Measurements from ENCODE around the gene DDX25.
"Not testable (repeated sequence)": the region's sequence is repeated elsewhere in the genome, so short reads cannot be mapped to it uniquely, and the experiment has no call there.

The DDX25 gene

DNA sequence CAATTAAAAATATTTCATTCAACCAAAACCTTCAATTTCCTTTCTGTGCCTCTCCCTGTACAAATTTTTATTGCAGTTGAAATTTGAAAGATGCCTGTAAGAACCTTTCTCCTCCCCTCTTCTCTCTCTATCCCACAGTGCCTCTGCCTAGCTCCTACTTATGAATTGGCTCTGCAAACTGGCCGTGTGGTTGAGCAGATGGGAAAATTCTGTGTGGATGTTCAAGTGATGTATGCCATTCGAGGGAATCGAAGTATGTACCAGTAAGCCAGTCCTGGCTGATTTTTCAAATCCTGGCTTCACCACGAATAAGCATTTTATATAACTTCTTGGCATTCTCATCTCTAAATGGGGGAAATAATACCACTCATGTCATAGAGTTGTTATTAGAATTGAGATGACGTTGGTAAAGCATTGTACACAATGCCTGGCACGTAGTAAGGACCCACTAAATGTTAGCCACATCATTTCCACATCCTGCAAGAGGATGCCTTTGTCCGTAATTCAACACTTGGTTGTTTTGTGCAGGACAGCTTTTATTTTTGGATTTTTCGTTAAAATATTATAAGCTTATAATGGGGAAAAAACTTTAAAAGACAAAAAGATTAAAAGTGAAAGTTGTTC lies 6.0 kb downstream of the DDX25 start:
- DNase-seq, result no peak

DNA sequence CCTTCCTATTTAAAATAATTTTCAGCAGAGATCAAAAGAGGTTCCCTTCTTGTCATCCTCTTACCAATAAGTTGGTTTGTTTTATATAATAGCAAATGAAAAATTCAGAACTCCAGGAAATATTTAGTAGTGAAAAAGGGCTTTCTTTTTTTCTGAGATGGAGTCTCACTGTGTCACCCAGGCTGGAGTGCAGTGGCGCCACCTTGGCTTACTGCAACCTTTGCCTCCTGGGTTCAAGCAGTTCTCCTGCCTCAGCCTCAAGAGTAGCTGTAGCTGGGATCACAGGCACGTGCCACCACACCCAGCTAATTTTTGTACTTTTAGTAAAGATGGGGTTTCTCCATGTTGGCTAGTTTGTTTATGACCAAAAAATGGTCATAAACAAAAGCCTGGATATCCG lies 10.3 kb downstream of the DDX25 start:
- DNase-seq, result not testable (repeated sequence)

DNA sequence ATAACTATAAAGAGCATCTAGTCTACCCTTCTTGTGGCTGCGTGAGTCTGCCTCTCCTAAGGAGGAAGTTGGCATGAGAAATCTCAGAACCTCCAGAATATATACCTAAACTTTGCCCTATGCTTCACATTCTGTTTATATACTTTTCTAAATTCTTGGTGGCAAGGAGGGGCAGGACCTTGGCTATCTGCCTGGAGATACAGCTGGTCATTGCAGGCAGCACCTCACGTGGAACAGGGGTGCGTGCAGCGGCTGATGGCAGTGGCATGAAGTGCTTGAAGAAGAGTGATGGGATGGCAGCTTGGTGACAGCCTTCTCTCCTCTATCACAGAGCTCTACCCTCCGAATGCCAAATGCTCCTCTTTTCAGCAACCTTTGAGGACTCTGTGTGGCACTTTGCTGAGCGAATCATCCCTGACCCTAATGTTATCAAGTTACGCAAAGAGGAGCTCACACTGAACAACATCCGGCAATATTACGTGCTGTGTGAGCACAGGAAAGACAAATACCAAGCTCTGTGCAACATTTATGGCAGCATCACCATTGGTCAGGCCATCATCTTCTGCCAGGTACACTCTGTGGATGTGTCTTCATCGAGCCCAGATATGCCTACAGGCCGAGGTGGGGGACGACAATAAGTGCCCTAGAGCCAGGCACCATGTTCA lies 12.5 kb downstream of the DDX25 start:
- DNase-seq, result no peak

DNA sequence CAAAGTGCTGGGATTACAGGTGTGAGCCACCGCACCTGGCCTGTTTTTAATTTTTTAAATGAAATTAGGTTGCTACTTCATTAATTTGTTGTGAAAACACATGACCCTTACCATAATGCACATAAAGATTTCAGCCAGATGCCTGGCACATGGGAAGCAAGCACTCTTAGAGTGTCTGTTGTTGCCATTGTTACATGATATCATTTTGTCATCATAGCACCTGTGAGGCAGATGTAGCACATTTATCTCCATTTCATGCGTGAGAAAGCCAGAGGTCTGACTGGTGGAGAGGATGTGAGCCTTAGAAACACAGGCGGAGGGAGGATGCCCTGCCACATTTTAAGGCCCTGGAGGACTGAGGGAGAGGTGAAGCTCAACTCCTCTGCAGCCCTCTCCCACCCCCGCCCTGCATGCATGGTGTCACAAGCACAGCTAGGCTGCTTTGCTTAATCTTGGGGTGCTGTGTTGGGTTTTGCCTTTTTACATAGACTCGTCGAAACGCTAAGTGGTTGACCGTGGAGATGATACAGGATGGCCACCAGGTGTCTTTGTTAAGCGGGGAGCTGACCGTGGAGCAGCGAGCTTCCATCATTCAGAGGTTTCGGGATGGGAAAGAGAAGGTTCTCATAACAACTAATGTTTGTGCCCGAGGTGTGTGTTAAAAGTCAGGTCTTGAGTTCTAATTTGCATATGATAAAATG lies 14.0 kb downstream of the DDX25 start:
- no peak for DNase-seq

DNA sequence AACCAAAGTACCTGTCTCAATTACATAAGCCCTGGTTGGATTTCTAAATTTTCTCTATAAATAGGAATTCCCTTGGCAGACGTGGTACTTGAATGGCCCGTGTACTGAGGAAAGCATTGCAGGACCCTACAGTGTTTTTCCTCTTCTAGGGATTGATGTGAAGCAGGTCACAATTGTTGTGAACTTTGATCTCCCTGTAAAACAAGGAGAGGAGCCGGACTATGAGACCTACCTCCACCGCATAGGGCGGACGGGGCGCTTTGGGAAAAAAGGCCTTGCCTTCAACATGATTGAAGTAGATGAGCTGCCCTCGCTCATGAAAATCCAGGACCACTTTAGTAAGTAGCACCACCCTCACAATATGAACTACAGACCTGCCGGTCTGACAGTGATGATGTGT lies 16.7 kb downstream of the DDX25 start:
- no peak for DNase-seq

DNA sequence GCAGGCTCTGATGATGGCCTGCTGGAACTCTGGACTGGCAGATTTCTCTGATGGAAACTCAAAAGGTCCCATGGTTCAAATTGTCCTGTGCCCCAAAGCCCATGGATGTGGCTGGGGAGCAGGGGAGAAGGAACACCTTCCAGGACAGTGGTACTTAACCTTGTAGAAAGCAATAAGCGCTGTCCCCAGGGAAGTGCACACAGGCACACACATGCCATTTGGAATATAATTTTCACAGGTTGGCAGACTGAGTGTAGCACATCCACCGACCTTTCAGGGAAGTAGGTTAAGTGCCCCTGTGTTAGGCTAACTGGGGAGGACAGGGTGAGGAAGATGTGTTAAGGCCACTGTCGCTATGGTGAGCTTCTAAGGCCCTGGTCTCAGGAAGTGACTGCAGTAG lies 17.8 kb downstream of the DDX25 start:
- no peak for DNase-seq

DNA sequence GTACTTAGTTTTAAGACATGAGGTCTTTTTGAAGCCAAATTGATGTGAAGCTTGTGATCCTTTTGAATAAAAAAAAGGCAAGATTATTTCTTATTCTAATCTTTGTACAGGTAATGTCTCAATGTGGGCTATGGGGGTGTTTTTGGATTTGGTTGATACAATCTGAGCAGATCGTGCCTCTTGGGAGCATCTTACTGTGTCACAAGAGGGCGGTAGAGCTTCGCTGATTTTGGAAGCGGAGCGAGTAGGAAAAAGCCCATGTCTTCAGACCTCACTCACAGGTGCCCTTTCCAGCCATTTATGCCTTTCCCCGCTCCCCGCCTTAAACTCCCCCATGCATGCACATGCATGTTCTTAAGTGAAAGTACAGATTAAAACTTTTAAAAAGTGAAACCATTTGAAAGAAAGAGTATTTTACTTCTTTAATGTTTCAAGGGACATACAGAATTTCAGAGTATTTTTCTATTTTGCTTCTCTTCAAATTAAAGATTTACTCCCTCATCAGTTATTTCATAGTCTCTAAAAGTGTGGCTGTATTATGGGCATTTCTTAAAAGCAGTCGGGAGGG lies 18.8 kb downstream of the DDX25 start:
- peak; percentile 26 for DNase-seq

DNA sequence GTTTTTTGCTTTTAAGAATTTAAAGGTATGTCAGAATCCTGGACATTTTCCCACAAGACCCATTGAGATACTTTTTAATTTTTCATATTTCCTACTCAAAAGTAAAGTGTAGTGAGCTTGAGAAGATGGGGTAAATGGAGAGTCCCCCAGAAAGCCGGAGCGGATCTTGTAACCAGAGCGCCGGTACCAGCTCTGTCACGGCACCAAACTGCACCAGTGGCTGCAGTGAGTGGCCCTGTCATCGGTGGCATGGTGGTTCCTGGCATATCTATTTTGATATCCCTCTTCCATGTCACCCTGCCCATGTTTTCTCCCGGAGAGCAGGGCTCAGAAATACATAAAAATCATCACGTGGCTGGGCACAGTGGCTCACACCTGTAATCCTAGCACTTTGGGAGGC lies 19.3 kb downstream of the DDX25 start:
- no peak for DNase-seq

DNA sequence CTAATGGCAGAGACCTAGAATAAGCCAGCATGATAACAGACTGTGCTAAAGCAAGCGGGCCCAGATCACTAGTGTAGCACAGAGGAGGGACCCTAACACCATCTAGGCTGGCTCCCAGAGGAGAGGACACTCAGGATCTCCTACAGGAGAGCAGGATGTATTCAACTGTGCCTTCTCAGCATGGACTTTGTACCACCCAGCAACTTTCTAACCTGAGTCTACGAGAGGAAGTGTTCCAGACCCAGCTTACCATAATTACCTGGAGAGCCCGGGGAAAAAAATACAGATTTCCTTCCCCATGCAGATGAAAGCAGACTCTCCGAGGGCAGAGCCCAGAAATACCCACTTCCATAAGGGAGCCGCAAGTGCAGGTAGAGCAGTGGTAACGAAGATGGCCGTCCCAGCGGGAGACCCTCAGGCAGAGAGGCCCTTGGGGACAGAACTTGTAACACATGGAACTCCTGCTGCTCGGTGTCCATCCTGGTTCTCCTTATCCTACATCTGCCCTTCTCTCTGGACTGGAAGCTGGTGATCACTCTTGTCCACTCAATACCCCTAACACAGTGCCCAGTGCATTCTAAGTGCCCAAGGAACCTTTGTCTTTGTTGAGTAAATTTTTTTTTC lies 20.2 kb downstream of the DDX25 start:
- DNase-seq, result no peak

DNA sequence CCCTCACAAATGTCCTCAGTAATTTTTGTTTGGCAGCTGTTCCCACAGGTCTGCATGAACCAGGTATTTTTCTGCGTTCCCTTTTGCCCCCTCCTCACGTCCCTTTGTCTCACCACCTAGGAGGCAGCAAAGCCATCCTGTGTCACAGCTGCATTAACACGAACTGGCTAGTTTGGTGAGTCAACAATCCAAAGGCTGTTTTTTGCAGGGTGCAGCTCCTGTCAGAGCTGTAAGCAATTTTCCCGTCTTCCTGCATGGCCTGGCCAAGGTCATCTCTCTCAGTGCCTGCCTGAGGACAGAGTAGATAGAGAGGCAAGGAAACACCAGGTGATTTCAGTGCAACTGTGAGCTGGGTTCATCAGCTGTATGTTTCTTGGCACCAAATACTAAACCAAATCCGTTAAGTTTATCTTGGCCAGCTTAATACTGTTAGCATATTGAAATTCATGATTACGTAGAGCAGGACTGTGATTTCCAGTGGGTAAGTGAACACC lies 21.0 kb downstream of the DDX25 start:
- no peak for DNase-seq

DNA sequence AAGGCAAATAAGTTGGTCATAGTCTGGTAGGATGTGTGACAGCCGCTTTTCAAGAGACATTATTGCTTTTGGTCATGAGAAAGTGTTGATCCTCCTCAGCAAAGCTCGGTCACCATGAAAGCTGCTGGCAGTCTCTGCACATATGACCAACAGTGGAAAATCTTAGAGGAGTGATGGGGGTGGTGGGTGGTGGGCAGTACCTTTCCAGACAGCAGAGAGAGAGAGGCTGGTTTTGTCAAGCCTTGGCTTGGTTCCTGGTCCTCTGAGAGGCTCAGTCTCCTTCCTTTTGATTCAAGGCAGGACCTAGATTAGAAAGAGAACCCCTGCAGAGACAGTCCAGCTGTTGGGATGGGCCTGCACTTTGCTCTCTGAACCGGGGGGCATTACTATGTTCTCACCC lies 21.5 kb downstream of the DDX25 start:
- no peak for DNase-seq

DNA sequence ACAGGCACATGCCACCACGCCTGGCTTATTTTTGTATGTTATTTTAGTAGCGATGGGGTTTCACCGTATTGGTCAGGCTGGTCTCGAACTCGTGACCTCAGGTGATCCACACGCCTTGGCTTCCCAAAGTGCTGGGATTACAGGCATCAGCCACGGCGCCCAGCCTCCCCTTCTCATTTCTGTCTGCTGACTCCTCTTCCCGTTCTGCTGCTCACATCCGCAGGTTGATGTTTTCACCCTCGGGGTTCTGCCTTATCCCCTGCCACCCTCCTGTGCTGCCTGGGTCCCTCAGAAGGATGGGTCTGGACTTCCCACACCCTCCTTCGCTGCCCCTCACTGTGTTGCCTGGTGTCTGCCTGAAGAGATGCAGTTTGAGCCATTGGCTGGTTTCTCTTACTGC lies 22.4 kb downstream of the DDX25 start:
- no peak for DNase-seq

DNA sequence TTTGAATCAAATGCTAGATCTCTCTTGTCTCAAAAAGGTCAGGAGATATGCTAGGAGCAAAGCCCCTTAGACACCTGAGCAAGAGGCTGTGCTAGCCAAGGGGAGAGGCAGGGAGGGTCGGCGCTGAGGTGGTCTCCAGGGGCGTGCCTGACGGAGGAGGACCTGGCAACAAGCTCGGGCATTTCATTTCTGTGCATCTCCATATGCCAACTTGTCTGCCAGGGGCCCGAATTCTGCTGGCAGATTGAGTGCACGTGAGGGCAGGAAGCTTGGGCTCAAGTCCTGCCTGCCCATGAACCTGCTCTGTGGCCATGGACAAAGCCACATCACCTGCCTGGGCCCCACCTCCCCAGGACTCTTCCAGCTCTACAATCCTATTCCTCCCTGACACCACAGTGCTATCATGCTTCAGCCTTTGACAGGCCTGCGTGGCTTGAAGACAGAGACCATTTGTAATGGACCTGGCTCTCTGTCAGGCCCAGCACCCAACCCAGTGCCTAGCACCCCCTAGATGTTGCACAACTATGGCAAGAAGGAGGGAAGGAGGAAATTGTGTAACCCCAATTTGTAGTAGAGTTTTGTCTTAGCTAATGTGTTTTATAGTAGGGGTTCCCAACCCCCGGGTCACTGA lies 25.3 kb downstream of the DDX25 start:
- no peak for DNase-seq

DNA sequence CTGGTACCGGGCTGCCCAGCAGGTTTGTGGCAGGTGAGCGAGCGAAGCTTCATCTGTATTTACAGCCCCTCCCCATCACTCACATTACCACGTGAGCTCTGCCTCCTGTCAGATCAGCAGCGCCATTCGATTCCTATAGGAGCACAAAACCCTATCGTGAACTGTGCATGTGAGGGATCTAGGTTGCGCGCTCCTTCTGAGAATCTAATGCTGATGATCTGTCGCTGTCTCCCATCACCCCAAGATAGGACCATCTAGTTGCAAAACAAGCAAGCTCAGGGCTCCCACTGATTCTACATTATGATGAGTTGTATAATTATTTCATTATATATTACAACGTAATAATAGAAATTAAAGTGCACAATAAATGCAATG lies 25.8 kb downstream of the DDX25 start:
- DNase-seq, result no peak

DNA sequence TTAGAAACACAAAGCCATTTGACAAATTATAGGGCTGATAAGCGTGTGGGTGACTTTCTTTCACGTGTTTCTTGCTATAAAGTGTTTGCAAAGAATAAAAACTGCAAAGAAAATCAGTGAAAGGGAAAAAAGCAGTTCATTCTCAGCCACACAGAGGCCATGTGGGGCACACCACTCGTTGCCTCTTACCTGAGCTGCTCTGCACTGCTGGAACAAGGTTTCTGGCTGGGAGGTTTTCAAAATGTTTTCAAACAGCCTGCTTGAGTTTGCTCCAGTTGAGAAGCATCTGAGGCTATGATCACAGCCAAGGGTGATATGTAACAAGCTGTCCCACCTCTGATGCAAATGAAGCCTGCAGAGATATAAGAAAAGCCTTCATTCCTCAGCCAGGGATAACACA lies 26.8 kb downstream of the DDX25 start:
- no peak for DNase-seq

DNA sequence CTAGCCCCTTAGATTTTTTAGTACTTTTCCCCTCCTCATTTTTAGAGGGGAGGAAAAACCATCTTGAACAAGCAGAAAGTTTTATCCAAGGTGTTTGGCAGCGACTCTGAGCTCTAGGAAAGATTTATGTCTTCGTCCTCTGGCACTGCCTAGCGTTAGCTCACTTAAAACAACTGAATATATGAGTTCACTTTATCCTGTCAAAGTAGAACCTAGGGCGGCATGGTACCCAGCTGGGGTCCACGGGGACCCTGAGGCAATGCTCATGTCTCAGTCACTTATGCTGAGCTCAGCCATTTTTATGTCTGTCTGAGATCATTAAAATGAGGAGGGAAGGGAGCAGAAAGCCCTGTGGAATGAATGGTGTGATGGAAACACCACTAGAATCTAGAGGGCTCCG lies 27.4 kb downstream of the DDX25 start:
- DNase-seq, result no peak

DNA sequence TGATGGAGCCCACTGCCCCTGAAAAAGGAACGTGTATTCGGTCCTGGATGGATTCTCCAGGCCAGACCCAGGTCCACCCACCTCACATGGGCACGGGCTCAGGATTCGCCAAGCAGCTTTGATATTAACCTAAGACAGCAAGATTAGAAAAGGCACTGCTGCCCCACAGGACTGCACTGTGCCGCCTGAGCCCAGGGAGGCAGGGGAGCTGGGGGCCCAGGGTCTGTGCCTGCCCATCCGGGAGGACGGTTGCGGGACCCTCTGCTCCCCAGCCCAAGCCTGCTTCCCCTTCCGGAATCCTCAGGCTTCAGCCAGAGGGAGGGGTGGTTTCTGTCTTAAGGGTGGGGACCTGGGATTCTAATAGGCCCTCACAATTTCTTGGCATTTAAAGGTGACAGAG lies 28.0 kb downstream of the DDX25 start:
- DNase-seq, result no peak

DNA sequence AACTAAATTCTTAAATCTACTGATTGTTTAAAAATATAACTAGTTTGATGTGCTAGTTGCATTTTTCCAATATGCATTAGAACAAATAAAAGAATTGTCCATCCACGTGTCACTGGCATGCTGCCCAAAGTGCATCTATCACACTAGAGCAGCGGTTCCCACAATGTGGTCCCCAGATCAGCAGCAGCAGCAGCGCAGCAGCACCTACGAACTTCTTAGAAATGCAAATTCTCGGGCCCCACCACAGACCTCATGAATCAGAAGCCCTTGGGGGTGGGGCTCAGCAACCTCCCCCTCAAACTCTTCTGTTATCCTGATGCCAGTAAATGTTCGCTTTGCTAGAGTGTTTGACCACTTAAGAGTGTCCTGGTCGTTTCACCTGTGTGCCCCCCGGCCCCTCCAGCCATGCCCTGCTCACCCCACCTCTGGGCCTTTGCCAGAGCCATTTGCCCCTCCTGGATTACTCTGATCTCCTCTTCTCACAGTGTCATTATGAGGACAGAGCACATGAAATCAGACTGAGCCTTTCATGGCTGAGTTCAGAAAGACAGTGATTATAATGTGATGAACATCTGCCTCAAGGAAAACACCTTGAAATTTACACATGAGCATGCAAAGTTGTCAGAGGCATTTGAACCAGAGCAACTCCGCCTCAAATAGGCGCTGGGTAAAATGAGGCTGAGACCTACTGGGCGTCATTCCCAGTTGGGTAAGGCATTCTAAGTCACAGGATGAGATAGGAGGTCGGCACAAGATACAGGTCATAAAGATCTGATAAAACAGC lies 28.9 kb downstream of the DDX25 start:
- DNase-seq, result no peak

DNA sequence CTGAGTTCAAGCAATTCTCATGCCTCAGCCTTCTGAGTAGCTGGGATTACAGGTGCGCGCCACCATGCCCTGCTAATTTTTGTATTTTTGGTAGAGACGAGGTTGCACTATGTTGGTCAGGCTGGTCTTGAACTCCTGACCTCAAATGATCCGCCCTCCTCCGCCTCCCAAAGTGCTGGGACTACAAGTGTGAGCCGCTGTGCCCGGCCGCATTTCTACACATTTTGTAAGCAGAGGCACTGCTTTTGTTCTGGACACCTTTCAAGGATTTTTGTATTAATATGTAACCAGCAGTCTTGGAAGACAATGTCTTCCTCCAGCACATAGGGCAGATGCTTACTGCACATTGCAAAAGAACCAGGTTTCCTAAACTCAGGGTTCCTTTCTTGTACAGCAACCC lies 30.2 kb downstream of the DDX25 start:
- DNase-seq, result no peak

DNA sequence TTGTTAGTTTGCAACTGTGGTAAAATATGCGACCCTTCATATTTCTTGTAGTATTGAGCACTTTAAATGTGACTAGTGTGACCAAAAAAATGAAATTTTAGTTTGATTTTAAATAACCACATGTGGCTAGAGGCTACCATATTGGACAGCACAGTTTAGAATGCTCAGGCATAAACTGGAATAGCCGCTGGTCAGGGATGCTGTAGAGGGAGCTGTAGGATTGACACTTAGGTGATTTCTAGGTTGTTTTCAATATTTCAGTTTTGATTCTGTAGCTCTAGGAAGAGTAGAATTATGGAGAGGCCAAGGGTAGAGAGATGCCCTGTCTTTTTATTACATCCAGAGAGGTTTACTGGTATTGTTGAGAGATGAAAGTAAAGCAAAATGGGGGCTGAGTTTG lies 30.7 kb downstream of the DDX25 start:
- no peak for DNase-seq

DNA sequence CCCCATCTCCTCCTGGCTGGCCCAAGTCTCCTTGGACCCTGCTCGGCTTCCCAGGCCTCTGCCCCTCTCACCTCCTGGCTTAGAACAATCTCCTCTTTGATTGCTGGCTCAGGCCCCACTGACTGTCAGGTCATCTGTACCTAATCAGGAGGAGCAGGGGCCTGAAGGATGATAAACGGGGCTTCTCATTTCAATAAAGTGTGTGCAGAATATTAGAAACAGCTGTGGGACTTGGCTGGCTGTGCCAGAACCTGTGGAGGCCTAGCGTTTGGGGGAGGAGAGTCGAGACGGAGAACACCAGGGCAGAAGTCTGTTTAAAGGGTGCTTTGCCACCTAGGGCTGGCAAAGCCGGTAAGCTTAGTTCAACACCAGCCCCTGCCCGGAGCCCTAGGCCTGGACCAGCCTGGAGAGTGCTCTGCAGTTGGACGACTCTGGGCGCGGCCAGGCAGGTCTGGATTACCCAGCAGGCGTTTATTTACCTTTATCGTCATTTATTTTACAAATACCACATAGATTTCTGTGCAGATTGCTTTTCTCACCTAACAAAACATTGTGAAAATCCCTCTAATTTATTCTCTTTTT lies 31.4 kb downstream of the DDX25 start:
- no peak for DNase-seq

DNA sequence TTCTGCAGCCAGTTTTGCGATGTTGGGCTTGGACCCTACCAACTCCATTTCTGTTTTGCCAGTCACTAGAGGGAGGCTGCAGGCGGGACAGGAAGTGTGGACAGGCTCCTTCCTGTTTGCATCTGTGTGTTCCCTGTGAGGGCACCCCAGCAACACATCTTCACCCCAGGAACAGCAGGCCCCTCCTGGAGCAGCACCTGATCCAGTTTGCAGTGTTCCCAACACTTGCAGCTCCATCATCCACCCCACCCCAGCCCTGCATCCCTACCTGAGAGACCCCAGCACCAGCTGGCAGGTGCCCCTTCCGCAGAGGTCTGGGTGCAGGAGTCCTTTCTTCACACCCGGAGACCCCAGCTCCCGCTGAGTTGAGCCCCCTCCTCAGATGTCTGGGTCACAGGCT lies 34.1 kb downstream of the DDX25 start:
- no peak for DNase-seq

Measured in NCI-H748 treated with DMSO at 0.1 percent for 48 hours (cell line).